Transverse colon (tissue), 4 donors: Measurements from ENCODE around the gene FCRLA. TPM values are rescaled to one million over a fixed set of nuclear protein-coding genes. Genes with fewer than 3 reads are reported as not detected.

Experiments used
- DNase-seq: peaks from one replicate; pipeline ENCODE4 v3.0.0-alpha.2; 2019
- H3K27ac ChIP-seq, 4 donors: fragments of 200-600 bp; sonication (generic); 2 replicates each; pipeline ENCODE4 v1.5.1; 2016 to 2018; ENCODE audit warnings: inconsistent platforms in 4 of 4
- H3K27me3 ChIP-seq: fragments of 200-600 bp; sonication (generic); 2 replicates; pipeline ENCODE4 v1.5.1; 2017; ENCODE audit warnings: inconsistent platforms
- H3K36me3 ChIP-seq, 4 donors: fragments of 200-600 bp; sonication (generic); 2 replicates each; pipeline ENCODE4 v1.5.1; 2017 to 2019; ENCODE audit warnings: inconsistent platforms in 4 of 4
- H3K4me1 ChIP-seq, 4 donors: fragments of 200-600 bp; sonication (generic); 2 replicates each; pipeline ENCODE4 v1.5.1; 2017 to 2020; ENCODE audit warnings: inconsistent platforms in 4 of 4
- H3K4me3 ChIP-seq, 4 donors: fragments of 200-600 bp; sonication (generic); 1 replicate in 1 of 4; 2 replicates in 3 of 4; pipeline versions ENCODE4 v1.5.1 to v1.6.1; 2017 to 2019; ENCODE audit warnings: inconsistent platforms in 4 of 4
- H3K9me3 ChIP-seq, 2 donors: fragments of 200-600 bp; sonication (generic); 2 replicates each; pipeline ENCODE4 v1.5.1; 2017 to 2019; ENCODE audit warnings: inconsistent platforms in 2 of 2
- CTCF ChIP-seq, 5 experiments: fragments of 200-600 bp in 3 of 5; fragments of 450-650 bp in 2 of 5; sonication (generic) in 3 of 5; IDR thresholded peaks; 1 replicate in 2 of 5; 2 replicates in 3 of 5; pipeline ENCODE4 v1.5.1; 2016 to 2017; ENCODE audit warnings: antibody characterized with exemption in 5 of 5, inconsistent platforms in 3 of 5, mild to moderate bottlenecking in 2 of 5, moderate library complexity in 1 of 5
- EP300 ChIP-seq: sonication (generic); formaldehyde crosslinking; IDR thresholded peaks from one replicate; pipeline ENCODE4 v1.6.1; 2017; ENCODE audit warnings: antibody characterized with exemption, low read depth
- POLR2A ChIP-seq: fragments of 450-650 bp; IDR thresholded peaks from one replicate; pipeline ENCODE4 v1.6.1; 2016; ENCODE audit warnings: antibody characterized with exemption, mild to moderate bottlenecking, moderate library complexity
- POLR2AphosphoS5 ChIP-seq, 3 donors: sonication (generic); formaldehyde crosslinking; IDR thresholded peaks; one replicate each; pipeline ENCODE4 v1.6.1; 2016; ENCODE audit warnings: antibody characterized with exemption in 3 of 3
- WGBS, 2 donors: methylation state at CpG; one replicate each; pipeline ENCODE4 v1.1.5; 2018; ENCODE audit warnings: low coverage in 1 of 2; 5-methylcytosine and 5-hydroxymethylcytosine counted together
- in situ Hi-C, 4 donors: fragments of 200-750 bp; cut with MboI; loops; one replicate each; pipeline versions ENCODE4 v1.15.0 to v1.15.1; 2017; ENCODE audit warnings: low sequenced_read_pairs in 3 of 4, low pct_ligation_motif_present in 1 of 4, low pct_unique_long_range_greater_than_20kb in 1 of 4
- intact Hi-C: fragments of 100-400 bp; cut with DNase I; formaldehyde crosslinking; loops from one replicate; pipeline ENCODE4 v1.15.1; 2023; ENCODE audit warnings: low total_unique reads
- total RNA-seq, 4 donors: library from RNA; depleted of rRNA; stranded (reverse); fragments of >200 nt; gene quantifications; one replicate each; pipeline ENCODE4 v1.1.0, GENCODE V29; 2016

FCRLA gene
- total RNA-seq, 4 donors from 2014 or later: 0.41 to 13.1 (median 7.0) TPM; not detected in 1

- no peak for TF ChIP-seq EP300
- TF ChIP-seq CTCF (IDR thresholded peaks at IDR 0.05): no peak
- Histone ChIP-seq H3K27me3 (peaks cover 62% of the 10 kb centered on the region), H3K4me3 (no peak overlapping the region), H3K4me1 (peaks cover 0 to 22% (median 13%) of the 10 kb centered on the region in 4 donors), H3K36me3 (no peaks in the 10 kb centered on the region), H3K9me3 (no peaks in the 10 kb centered on the region), H3K27ac (no peak overlapping the region)
- in situ Hi-C loops: loop anchor here (25.0 kb wide), 4 partner anchors 91 to 666 kb away; partner anchors contain the start of genes FCGR3B (in 3 of the 4) and ARHGAP30 (in 1 of the 4)
- DNase-seq: no peak
- 84 to 86% methylated on average over 7 of the region's 7 CpGs for WGBS, 2 donors
- intact Hi-C loops: no loop called here
These were observed 21.6 kb downstream of the FCRLA start for GRCh38 chr1:161728376-161729226.

- DNase-seq: no peak
- in situ Hi-C loops: loop anchor here (10.0 to 25.0 kb wide), 5 partner anchors 93 to 668 kb away; partner anchors contain the start of genes FCGR3B (in 3 of the 4) and ARHGAP30 (in 1 of the 4)
- no peak overlapping the region for H3K27ac ChIP-seq
- intact Hi-C loops: loop anchor here (10.0 kb wide), 1 partner anchor 245 kb away; no protein-coding TSS in a partner anchor
- no peaks in the 10 kb centered on the region for H3K36me3 ChIP-seq
- WGBS, 2 donors: 54% methylated on average over 5 to 6 of the region's 6 CpGs
- TF ChIP-seq EP300 (no peak), CTCF (IDR thresholded peaks at IDR 0.05) (no peak), POLR2A (no peak), POLR2AphosphoS5 (IDR thresholded peaks at IDR 0.05) (no peak)
- H3K4me1 ChIP-seq: peaks cover 0 to 22% (median 13%) of the 10 kb centered on the region in 4 donors
- no peak overlapping the region for H3K4me3 ChIP-seq
- H3K27me3 ChIP-seq: peaks cover 58% of the 10 kb centered on the region
- H3K9me3 ChIP-seq: no peaks in the 10 kb centered on the region
These were observed 23.1 kb downstream of the FCRLA start for GRCh38 chr1:161730050-161730564.

- in situ Hi-C loops (loop anchor here (10.0 to 25.0 kb wide), 5 partner anchors 94 to 669 kb away; partner anchors contain the start of genes FCGR3B (in 3 of the 4) and ARHGAP30 (in 1 of the 4)), intact Hi-C loops (loop anchor here (10.0 kb wide), 1 partner anchor 246 kb away; no protein-coding TSS in a partner anchor)
These were observed 24.2 kb downstream of the FCRLA start for GRCh38 chr1:161731241-161731640.

More at GRCh38 chr1:161731241-161731640, 24.2 kb downstream of the FCRLA start:
- WGBS, 2 donors: 77% methylated on average over 6 of the region's 6 CpGs
- no peak overlapping the region for H3K4me3 ChIP-seq
- no peaks in the 10 kb centered on the region for H3K9me3 ChIP-seq
- H3K27ac ChIP-seq: no peak overlapping the region
- DNase-seq: no peak
- no peak for TF ChIP-seq POLR2AphosphoS5 (IDR thresholded peaks at IDR 0.05)
- no peak for TF ChIP-seq EP300
- TF ChIP-seq POLR2A: no peak
- TF ChIP-seq CTCF (IDR thresholded peaks at IDR 0.05): no peak
- H3K27me3 ChIP-seq: peaks cover 56% of the 10 kb centered on the region
- peaks cover 0 to 13% (median 6%) of the 10 kb centered on the region in 4 donors for H3K4me1 ChIP-seq
- H3K36me3 ChIP-seq: no peaks in the 10 kb centered on the region
